Islet of Langerhans (tissue), 1 donor: ENCODE measurements around the gene FLRT2.

ENCODE experiments used
- FAIRE-seq: peaks from one replicate; lab custom pipeline; 2011; peaks lifted over from hg19 to GRCh38; lab: Jason Lieb, UNC

FLRT2 gene

GRCh38 chr14:85529803-85530574, at the start of gene FLRT2:
FLRT2 (plus strand) TSS chr14:85530144; CDS start chr14:85621515, 91,371 bp downstream.
- no peak for FAIRE-seq

DNA sequence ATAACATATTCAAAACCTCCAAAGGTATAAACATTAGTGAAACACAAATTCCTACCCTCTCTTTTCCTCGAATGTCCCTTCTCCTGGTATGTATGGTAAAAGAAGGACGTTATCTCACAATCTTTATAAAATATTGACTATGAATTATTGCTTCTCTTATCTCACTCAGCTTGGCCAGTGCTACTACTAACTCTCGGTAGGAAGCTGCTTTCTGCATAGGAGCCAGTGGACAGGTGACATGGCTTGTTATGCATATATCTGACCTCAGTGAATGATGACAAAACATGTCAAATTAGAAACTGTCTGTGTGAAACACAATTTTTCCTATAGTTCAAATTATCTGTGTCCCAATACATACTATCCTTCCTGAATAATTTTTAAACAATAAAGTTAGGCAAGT, 48.5 kb upstream of the FLRT2 start:
- no peak for FAIRE-seq

DNA sequence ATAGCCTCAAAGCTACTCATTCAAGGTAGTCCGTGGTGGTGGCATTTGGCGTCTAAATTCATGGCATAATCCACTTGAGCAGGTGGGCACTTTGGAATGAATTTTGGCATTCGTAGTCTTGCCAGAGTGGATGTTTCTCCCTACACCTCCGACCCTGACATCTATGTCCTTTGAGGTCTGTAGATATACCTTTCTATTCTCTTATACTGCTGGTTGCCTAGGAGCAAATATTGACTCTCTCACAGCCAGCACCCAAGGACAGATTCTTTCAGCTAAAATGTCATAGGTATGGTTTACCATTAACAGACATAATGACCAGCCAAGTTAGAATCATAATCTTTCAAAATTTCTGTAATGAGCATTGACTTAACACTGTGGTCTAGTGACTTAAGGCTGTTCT, 47.4 kb upstream of the FLRT2 start:
- peak; percentile 13 for FAIRE-seq

DNA sequence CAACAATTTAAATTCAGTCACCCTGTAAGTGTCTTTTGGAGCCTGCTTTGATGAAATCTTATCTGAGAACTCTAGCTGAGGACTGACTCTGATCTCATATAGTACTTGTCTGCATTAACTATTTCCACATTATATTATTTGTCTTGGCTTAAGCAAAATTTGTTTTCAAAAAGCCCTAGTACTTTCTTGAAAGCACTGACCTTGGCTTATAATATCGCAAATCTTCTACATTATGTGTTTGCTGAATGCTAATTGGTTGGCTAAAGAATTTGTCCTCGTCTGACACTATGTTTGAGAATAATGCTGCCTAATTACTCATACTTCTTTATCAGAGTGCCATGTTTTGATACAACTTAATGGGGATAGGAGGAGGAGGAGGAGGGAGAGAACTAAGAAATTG, 46.9 kb upstream of the FLRT2 start:
- no peak for FAIRE-seq

DNA sequence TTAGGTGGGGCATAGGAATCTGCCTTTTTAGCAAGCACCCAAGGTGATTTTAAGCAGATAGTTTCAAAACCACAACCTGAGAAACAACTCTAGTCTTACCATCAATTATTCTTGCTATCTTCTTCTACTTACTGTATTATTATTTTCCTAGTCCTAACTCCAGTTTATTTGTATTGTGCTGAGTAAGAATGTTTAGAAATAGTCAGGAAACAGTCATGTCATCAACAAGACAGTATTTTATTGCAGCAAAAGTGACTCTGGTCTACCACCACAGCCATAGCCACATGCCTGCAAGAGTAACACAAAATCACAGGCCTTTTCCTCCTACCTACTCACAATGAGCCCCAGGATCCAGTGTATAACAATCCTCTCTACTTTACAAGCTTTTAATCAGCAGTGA, 46.3 kb upstream of the FLRT2 start:
- FAIRE-seq = no peak

- FAIRE-seq = no peak
These were observed 42.7 kb upstream of the FLRT2 start for GRCh38 chr14:85487215-85487614.

- FAIRE-seq = no peak
These were observed 28.2 kb upstream of the FLRT2 start for GRCh38 chr14:85501751-85502150.

DNA sequence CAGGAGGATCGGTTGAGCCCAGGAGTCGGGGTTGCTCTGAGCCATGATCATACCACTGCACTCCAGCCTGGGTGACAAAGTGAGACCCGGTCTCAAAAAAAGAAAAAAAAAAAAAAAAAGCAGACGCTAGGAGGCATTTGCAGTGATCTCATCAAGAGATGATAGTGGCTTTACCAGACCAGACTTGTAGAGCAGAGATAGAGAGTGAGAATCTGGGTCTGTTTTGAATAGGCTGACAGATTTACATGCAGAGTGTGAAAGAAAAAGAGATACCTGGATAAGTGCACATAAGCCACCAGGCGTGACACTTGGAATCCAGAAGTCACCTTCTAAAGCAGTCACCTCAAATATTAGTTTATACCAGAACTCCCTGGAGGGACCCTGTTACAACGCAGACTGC, 21.1 kb upstream of the FLRT2 start:
- no peak for FAIRE-seq

DNA sequence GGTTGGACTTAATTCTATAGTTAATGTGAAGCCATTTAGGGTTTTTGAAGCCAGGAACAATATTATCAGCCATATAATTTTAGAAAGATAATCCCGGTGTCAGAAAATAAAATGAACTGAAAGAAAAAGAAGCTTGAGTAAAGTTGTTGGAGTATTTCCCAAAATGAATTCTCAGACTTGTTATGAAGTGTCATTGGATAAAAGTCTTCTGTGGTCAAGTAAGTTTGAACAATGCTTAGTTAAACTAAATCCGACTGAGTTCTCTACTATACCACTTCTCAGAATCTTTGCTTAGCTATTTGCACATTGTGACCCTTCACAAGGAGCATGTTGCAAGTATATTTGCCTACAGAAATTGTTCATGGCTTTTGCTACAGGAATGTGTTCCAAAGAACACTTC, 17.5 kb upstream of the FLRT2 start:
- no peak for FAIRE-seq

- no peak for FAIRE-seq
These were observed 15.5 kb upstream of the FLRT2 start for GRCh38 chr14:85514487-85514886.

- FAIRE-seq = no peak
These were observed 13.5 kb upstream of the FLRT2 start for GRCh38 chr14:85516239-85517113.

GRCh38 chr14:85517114-85517688, 12.7 kb upstream of the FLRT2 start:
- no peak for FAIRE-seq

DNA sequence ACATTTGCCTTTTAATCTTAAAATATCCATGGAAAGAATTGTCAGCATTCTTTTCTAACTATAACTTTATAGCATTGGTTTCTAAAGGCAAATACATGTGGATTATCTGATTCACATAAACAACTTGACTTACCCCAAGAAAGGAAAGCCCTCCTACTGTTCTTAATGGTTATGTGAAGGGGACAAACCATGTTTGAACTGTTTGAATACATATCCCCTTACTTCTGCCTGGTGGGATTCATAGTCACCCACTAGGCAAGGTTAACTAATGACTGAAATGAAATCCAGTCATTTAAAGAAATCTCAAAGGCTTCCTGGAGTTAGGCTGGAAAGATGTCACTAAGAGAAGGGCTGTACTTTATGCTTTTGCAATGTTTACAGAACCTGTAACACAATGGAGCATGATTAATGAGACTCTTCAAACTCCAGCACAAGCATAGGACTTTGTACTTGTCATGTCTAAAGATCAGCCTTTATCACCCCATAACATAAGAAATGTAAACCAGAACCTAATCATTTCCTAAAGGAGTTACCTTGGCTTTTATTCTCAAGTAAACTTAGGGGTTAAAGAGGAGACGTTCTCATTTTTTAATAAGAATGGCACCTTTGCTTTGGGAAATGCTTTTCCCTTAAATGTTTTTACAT, 10.2 kb upstream of the FLRT2 start:
- no peak for FAIRE-seq

GRCh38 chr14:85520581-85520980, 9.4 kb upstream of the FLRT2 start:
- no peak for FAIRE-seq

GRCh38 chr14:85523624-85524023, 6.3 kb upstream of the FLRT2 start:
- no peak for FAIRE-seq

GRCh38 chr14:85527006-85527405, 2.9 kb upstream of the FLRT2 start:
- no peak for FAIRE-seq

GRCh38 chr14:85527445-85528035, 2.4 kb upstream of the FLRT2 start:
- FAIRE-seq = no peak

DNA sequence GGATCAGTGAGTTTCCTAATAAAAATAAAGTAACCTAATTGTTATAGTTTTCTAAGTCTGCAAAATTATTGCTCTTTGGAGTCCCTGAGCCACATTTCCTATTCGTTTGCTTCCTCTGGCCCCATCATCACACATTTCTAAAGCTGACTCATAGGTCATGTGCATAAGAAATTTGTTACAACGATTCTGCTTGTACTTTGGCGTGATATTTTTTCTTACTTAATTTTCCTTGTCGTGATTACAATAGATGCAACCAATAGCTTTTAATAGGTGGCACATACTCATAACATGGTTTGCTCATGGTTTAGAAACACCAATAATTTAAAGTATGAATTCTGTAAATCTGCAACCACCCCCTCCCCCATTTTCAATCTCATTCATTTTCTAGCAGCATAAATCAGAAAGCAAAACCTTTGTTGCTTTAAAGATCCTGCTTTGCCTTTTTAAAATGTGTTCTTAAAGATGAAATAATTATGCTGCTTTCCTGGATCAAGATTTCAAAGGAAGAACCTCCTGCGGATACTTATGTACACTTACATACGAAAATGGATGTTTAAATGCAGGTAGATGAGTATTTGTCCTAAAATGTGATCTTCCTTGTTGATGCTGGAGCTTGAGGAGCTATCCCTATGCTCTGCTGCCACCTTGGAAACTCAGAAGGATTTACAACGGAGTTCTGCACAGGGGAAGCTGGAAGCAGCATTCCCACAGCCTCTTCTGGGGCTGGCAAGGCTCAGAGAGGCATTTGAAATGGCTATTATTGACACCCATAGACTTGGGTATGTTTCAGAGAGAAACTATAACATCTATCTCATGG, 1.7 kb upstream of the FLRT2 start:
- FAIRE-seq = no peak

DNA sequence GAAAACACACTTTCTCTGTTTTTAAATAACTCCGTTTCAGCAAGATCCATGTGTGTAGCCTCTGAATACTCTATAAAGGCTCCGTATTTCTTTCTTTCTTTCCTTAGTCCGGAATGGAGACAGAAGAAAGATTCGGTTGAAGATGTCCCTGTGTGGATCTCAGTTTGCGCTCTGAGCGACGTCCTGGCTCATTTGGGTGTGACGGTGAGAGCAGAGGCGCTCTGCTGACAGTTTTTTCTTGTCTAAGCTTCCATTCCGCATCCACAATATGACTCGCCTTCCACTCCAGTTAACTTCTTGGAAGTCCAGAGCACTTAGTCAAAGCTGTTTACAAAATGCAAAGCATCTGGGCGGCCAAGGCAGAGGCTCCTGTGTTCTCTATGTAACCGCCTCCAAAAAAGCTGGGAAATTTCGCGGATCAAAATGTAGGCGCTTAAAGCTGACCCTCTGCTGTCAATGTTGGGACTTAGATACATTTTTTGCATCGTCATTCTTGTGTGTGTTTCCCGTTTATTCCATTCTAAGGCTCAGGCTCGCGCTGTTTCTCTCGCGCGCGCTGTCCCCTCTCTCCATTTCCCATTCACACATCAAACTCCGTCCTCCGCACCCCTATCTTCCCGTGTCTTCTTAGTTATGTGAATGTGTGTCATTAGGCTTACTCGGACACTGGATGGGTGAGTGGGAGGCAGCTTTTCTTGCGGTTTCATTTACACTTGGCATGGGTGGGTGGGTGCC, 880 bp upstream of the FLRT2 start:
- FAIRE-seq = no peak

DNA sequence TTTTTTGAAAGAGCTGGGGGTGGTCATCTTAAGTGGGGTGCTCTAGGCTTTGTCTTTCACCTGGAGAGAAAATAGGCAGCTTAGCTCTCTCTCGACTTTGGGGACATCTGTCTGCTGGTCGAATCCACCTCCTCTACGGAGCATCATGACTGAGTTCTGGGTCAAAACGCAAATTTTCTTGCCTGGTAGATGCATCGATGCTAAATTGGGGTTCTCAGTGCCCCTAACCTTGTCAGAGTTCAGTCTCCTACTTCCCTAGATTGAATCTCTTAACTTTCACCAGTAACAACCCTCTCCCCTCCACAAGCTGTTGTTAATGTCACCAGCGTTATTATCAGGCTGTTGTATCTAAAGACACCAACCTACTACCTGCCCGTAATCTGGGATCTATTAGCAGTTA, 682 bp downstream of the FLRT2 start:
- no peak for FAIRE-seq

- no peak for FAIRE-seq
These were observed 1.2 kb downstream of the FLRT2 start for GRCh38 chr14:85531141-85531586.
